ENCODE results near the gene GPAT3.

GRCh38 chr4:83618991-83619645 is 83.2 kb downstream of the GPAT3 start:
- no peak for TF ChIP-seq CTCF (IDR thresholded peaks at IDR 0.05; ENCODE audit: low read depth, low read length)
- TF ChIP-seq POLR2A (IDR thresholded peaks at IDR 0.05; ENCODE audit: extremely low read depth, insufficient read length): no peak
- TF ChIP-seq MYC (IDR thresholded peaks at IDR 0.05; ENCODE audit: low read depth, low read length): no peak
- TF ChIP-seq MAX (IDR thresholded peaks at IDR 0.05; ENCODE audit: low read depth, low read length): no peak

Measured in NB4 (cell line).